ENCODE data around the gene RTL1. TPM values are rescaled to one million over a fixed set of nuclear protein-coding genes. Genes with fewer than 3 reads are reported as not detected.

Gene RTL1
- total and polyA plus RNA-seq, 2 donors (not counting 3 experiments of a cell fraction or from before 2014, with no cell fraction given), result not detected

DNA sequence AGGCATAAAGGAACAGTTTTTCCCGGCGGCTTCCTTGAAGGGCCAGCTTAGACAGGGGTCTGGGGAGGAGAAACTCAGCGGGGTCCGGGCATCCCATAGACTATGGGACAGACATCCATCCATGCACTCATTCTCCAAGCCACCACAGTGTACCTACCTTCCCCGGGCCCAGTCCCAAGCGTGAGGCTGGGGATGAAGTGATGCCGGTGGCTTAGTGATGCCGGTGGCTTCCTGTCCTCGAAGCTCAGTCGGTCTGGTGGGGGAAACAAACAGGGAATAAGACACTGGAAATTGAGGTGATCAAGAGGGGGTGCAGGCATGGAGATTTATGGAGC is 421 bp downstream of the RTL1 start:
- H3K4me2 ChIP-seq (ENCODE audit: insufficient read depth, low read length), result no peak overlapping the region
- TF ChIP-seq FOS (IDR thresholded peaks at IDR 0.05; ENCODE audit: borderline replicate concordance, insufficient read depth, low read length), result no peak
- TF ChIP-seq JUN (IDR thresholded peaks at IDR 0.05; ENCODE audit: borderline replicate concordance, insufficient read depth, insufficient read length, low read depth), result no peak
- TF ChIP-seq, protein P1, sequence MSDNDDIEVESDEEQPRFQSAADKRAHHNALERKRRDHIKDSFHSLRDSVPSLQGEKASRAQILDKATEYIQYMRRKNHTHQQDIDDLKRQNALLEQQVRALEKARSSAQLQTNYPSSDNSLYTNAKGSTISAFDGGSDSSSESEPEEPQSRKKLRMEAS (IDR thresholded peaks at IDR 0.05; ENCODE audit: insufficient read depth, insufficient read length), result no peak
- TF ChIP-seq POLR2AphosphoS5 (IDR thresholded peaks at IDR 0.05; ENCODE audit: insufficient read depth, low read depth, low read length), result no peak
- TF ChIP-seq GATA2 (IDR thresholded peaks at IDR 0.05; ENCODE audit: insufficient read depth, insufficient read length, low read depth, low read length), result no peak
- TF ChIP-seq, protein P2, sequence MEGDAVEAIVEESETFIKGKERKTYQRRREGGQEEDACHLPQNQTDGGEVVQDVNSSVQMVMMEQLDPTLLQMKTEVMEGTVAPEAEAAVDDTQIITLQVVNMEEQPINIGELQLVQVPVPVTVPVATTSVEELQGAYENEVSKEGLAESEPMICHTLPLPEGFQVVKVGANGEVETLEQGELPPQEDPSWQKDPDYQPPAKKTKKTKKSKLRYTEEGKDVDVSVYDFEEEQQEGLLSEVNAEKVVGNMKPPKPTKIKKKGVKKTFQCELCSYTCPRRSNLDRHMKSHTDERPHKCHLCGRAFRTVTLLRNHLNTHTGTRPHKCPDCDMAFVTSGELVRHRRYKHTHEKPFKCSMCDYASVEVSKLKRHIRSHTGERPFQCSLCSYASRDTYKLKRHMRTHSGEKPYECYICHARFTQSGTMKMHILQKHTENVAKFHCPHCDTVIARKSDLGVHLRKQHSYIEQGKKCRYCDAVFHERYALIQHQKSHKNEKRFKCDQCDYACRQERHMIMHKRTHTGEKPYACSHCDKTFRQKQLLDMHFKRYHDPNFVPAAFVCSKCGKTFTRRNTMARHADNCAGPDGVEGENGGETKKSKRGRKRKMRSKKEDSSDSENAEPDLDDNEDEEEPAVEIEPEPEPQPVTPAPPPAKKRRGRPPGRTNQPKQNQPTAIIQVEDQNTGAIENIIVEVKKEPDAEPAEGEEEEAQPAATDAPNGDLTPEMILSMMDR (IDR thresholded peaks at IDR 0.05; ENCODE audit: extremely low read depth in 1 of 2, insufficient read depth in 1 of 2, low read depth in 1 of 2, low read length in 2 of 2), result no peak
- no peak overlapping the region for H3K27ac ChIP-seq (ENCODE audit: insufficient read depth, low read depth, low read length)
- no peak for DNase-seq (ENCODE audit: low read depth, low spot score)
- intact Hi-C loops (cut with micrococcal nuclease), result loop anchor here (5.0 kb wide), 2 partner anchors 169 to 196 kb away; no protein-coding TSS in a partner anchor
- peaks cover 3 to 6% of the 10 kb centered on the region in 2 experiments for H3K27me3 ChIP-seq (ENCODE audit: control insufficient read depth in 2 of 2, insufficient read depth in 2 of 2, low read length in 2 of 2)
- dilution Hi-C loops (cut with MboI; ENCODE audit: extremely low pct_ligation_motif_present, low sequenced_read_pairs), result no loop called here
- H3K9ac ChIP-seq (replicated peaks; ENCODE audit: extremely low read depth, insufficient read depth, low read length), result no peak overlapping the region
- no peaks in the 10 kb centered on the region for H4K20me1 ChIP-seq (replicated peaks; ENCODE audit: control insufficient read depth, extremely low read depth, insufficient read depth, low read length)
- no peak for FAIRE-seq
- peaks cover 0 to 27% of the 10 kb centered on the region in 2 experiments for H3K36me3 ChIP-seq (ENCODE audit: control insufficient read depth in 2 of 2, extremely low read depth in 1 of 2, insufficient read depth in 2 of 2, low read length in 2 of 2)
- peaks cover 13% of the 10 kb centered on the region for H3K4me1 ChIP-seq (ENCODE audit: control insufficient read depth, extremely low read depth, insufficient read depth, low read length)
- H3K9me3 ChIP-seq (replicated peaks; ENCODE audit: control insufficient read depth, insufficient read depth, low read length), result no peaks in the 10 kb centered on the region
- no TSS peak for BruUV-seq (replicated peaks)
- CTCF ChIA-PET, result no interaction called here
- no peaks in the 10 kb centered on the region for H3K9me1 ChIP-seq (replicated peaks; ENCODE audit: control insufficient read depth, extremely low read depth, insufficient read depth, low read length)
- H3K79me2 ChIP-seq (ENCODE audit: control insufficient read depth, insufficient read depth, low read length), result no peaks in the 10 kb centered on the region
- POLR2A ChIA-PET, result no interaction called here
- no peak overlapping the region for H3K4me3 ChIP-seq (replicated peaks in 1 of 3; ENCODE audit: insufficient read depth in 1 of 3, low read depth in 1 of 3, low read length in 3 of 3)
- no peak overlapping the region for H2AFZ ChIP-seq (ENCODE audit: low read depth, low read length)

Data from endothelial cell of umbilical vein (primary cell).